ENCODE measurements around the gene WHRN.

Gene WHRN

DNA sequence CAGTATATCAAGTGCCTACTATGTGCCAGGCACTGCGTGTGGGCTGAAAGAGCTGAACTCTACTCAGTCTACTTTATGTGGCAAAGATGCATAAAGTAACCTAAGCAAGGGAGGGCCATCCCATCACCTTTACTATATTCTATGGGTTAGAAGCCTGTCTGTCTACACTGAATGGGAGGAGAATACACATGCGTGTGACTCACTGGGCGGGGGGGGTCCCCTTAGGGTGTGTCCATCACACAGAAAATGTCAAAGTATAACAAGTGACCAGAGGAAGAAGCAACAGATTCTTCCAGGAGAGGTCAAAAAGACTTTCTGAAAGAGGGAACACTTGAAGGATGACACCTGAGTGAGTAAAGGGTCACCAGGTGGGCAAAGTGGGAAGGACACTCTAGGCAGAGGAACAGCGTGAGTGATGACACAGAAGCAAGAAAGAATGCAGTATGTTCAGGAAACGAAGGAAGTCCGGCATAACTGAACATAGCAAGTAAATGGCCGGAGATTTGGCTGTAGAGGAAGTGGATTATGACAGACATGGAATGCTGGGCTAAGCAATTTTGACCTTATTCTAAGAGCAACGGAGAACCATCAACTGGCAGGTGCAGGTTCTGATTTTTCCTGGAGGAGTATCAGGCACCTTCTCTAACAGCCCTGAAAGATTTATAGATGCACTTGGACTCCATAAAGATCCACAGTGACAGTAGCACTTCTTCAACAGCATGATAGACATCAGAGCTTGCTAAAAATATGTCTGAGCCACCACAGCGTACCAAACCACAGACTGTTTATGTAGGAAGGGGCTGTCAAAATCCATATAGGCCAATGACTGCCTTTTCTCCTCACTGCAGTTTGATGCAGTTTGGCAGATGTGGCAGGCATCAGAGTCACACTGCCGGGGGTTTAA is 8.0 kb upstream of the WHRN start:
- no peak for DNase-seq

DNA sequence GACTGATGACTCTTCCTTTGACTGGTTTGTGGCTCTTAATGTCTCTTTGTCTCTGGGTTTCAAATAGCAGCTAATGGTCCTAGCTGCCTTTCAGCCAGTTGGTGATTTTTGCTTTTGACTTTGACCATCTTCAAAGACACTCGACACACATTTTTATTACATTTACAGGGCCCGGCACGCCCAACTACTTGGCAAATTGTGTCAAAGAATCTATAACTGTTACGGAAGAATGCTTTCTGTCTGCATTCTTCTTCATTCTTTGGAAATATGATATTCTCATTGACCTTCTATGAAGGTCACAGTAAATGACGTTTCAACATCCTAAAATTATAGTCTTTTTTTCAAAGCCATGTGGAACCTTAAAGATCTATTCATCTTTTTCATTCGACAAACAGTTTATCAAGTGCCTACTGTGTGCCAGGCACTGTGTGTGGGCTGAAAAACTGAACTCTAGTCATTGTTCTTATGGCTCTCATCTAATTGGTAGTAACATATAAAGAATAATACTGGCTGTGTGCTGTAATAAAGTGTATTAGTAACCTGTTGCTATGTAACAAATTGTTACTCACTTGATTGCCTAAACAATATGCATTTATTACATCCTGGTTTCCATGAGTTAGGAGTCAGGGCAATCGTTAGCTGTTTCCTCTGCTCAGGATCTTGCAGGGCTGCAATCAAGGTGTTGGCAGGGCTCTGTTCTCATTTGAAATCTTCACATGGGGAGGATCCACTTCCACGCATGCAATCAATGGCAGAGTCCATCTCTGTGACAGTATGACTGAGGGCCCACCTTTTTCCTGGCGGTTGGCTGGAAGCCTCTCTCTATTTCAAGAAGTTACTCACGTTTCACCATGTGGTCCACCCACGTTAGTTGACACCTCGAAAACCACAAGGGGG is 7.0 kb upstream of the WHRN start:
- DNase-seq: no peak

- peak; percentile 53 for DNase-seq
These were observed 2.5 kb upstream of the WHRN start for GRCh38 chr9:114507726-114508125.

DNA sequence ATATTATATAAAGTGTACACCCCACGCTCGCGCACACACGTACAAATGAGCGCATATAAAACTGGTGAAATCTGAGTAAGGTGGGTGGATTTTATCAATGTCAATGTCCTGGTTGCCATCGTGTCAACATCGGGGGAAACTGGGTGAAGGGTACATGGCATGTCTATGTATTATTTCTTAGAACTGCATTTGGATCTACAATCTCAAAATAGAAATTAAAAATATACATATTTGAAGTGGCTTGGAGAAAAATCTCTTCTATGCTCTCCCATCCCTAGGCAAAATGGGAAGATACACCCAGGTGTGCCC is 763 bp upstream of the WHRN start:
- no peak for DNase-seq

DNA sequence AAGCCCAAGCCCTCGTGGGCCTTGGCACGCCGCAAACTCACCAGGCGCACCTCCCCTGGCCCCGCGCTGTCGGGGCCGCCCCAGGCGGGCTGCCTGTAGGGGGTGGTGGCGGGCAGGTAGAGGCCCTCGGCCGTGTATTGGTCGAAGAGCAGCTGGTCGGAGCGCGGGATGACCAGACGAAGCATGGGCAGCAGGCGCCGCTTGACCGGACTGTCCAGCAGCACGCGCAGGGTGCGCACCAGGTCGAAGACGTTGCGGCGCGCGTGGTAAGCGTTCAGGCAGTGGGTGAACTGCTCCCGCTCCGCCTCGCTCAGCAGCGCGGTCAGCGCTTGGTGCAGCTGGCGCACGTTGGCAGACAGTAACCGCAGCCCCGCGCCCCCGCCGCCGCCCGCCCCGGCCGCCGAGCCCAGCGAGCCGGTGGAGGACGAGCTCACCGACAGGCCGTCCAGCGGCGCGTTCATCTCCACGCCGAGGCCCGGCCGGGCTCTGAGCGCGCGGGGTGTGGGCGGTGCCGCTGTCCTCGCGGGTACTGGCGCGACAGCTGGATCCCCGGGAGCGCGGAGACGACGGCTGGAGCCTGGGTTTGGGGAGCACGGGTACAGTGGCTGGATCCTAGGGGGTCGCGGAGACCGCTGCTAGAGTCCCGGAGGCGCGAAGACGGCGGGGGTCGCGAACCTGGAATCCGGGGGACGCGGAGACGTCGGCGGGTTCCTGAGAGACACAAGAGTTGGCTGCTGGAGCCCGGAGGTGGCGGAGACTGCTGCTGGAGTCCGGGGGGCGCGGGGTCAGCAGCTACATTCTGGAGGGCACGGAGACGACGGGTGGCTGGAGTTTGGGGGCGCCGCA is 709 bp downstream of the WHRN start:
- DNase-seq: no peak

GRCh38 chr9:114503522-114504340 is 1.5 kb downstream of the WHRN start:
- no peak for DNase-seq

DNA sequence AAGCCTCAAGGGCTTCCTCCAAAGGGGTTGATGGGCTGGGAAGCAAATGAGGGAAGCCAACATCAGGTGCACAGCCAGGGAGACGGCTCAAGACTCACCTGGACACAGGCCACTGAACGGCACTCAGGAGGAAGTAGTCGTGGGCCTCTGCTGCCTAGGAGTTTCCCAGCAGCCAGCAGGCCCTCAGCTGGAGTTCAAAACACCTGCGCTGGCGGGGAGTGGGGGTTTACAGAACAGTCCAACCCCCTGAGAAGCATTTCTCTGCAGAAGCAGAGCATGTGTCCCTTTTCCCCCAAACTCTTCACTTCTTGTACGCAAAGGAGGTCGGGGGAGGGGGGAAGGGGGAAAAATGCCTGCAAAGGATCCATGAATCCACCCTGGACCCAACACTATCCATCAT is 2.3 kb downstream of the WHRN start:
- DNase-seq: no peak

- no peak for DNase-seq
These were observed 3.2 kb downstream of the WHRN start for GRCh38 chr9:114501796-114502682.

GRCh38 chr9:114500697-114501292 is 4.5 kb downstream of the WHRN start:
- DNase-seq: no peak

- no peak for DNase-seq
These were observed 5.2 kb downstream of the WHRN start for GRCh38 chr9:114499941-114500696.

- no peak for DNase-seq
These were observed 5.7 kb downstream of the WHRN start for GRCh38 chr9:114499528-114499927.

GRCh38 chr9:114497727-114498382 is 7.4 kb downstream of the WHRN start:
- no peak for DNase-seq

- no peak for DNase-seq
These were observed 8.0 kb downstream of the WHRN start for GRCh38 chr9:114497236-114497635.

- no peak for DNase-seq
These were observed 9.3 kb downstream of the WHRN start for GRCh38 chr9:114496011-114496410.

- DNase-seq: no peak
These were observed 10.3 kb downstream of the WHRN start for GRCh38 chr9:114494776-114495569.

DNA sequence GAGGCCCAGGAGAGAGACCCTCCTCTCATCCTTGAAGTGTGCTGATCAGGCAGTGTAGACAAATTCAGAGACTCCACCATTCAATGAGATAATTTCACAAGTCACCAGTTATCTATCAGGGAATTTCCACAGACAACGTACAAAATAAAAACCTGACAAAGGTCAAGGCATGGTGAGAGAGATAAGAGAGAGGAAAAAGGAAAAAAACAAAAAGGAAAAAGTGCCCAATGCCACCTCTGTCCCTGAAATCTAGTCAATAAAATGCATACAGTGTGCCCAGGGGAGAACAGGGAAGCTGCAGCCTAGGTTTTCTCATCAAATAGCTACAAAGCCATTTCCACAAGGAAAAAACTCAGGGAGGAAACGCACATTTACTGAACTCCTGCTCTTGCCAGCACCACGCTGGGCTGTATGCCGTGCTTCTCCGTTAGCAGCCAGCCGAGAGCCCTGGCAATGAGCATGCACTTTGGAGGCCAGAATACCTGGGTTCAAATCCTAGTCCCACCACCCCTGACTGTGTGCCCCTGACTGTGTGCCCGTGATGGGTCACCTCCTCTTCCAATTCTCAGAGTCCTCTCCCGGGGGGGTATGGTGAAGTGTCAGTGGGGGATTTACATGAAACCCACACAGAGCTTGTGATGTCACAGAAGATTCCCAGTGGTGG is 11.6 kb downstream of the WHRN start:
- no peak for DNase-seq

DNA sequence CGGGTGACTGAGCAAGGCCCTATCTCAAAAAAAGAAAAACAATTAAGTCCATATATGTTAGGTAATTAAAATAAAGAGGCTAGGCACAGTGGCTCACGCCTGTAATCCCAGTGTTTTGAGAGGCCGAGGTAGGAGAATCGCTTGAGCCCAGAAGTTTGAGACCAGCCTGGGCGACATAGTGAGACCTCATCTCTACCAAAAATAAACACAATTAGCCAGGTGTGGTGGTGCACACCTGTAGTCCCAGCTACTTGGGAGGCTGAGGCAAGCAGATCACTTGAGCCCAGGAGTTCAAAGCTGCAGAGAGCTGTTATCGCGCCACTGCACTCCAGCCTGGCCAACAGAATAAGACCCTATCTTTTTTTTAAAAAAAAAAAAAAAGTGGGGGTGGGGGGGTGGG is 12.3 kb downstream of the WHRN start:
- DNase-seq: no peak

DNA sequence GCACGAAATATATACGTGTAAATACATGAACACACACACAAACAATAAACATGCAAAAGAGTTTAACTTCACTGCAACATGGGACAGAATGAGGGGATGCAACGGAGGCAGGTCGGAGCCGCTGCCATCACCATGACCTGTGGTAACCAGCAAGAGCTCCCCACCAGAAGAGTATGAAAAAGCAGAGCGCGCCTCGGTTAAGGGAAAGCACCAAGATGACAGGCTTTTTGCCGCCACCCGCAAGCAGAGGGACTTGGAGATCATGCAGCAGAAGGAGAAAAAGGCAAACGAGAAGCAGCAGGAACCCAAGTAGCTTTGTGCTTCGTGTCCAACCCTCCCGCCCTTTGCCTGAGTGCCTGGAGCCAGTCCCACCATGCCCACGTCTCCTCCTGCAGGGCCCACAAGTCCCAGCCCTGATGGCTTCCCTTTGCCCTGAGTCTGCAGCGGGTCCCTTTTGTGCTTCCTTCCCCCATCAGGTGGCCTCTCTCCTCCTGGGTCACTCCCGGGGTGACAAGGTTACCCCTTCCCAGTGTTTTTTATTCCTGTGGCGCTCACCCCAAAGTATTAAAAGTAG is 13.8 kb downstream of the WHRN start:
- DNase-seq: no peak
